ENCODE data around the gene TMEM203. TPM values are rescaled to one million over a fixed set of nuclear protein-coding genes. Genes with fewer than 3 reads are reported as not detected.

TMEM203 gene
- total and polyA plus RNA-seq, 10 of the 15 experiments (the other 5 are each of a cell fraction or from before 2014, with no cell fraction given) = 7.2 to 68.1 (median 33.8) TPM

DNA sequence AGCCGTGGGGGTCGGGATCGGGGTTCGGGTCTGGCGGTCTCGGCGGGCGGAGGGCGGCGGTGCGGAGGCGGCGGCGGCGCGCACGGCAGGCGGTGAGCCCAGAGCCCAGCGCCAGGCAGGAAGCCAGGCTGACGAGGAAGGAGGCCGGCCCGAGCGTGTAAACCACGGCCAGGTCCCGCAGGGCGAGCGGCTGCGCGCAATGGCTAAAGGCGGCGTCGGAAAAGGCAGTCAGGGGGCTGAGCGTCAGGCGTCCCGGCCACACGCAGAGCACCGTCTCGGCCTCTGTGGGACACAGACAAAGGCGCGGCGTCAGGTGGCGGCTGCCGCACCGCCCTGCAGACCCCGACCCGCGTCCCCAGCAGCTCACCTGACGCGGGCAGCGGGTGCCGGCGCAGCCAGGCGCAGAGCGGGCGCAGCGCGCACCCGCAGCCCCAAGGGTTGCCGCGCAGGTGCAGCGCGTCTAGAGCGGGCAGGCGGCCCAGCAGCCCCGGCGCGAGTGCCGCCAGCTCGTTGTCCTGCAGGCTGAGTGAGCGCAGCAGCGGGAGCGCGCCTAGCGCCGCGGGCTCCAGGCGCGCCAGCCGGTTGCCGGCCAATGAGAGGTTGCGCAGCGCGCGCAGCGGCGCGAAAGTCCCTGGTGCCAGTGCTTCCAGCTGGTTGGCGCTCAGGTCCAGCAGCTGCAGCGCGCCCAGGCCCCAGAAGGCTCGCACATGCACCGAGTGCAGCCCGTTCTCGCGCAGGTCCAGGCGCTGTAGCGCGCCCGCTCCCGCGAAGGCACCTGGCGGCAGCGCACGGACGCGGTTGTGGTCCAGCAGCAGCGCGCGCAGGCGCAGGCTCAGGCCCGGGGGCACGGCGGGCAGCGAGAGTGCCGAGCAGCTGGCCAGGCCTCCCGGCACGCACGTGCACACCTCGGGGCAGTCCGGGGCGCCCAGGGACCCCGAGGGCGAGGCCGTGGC is 36.3 kb downstream of the TMEM203 start (continued):
- peak; percentile 76; the same call in 1 of the 2 replicates for TF ChIP-seq GATAD2B (conservative IDR thresholded peaks at IDR 0.05; ENCODE audit: low read depth)
- TF ChIP-seq, protein P1, sequence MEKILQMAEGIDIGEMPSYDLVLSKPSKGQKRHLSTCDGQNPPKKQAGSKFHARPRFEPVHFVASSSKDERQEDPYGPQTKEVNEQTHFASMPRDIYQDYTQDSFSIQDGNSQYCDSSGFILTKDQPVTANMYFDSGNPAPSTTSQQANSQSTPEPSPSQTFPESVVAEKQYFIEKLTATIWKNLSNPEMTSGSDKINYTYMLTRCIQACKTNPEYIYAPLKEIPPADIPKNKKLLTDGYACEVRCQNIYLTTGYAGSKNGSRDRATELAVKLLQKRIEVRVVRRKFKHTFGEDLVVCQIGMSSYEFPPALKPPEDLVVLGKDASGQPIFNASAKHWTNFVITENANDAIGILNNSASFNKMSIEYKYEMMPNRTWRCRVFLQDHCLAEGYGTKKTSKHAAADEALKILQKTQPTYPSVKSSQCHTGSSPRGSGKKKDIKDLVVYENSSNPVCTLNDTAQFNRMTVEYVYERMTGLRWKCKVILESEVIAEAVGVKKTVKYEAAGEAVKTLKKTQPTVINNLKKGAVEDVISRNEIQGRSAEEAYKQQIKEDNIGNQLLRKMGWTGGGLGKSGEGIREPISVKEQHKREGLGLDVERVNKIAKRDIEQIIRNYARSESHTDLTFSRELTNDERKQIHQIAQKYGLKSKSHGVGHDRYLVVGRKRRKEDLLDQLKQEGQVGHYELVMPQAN (conservative IDR thresholded peaks at IDR 0.05) = peak; percentile 25
- TF ChIP-seq IKZF1 (conservative IDR thresholded peaks at IDR 0.05) = peak; percentile 57
- TF ChIP-seq NFIC (IDR thresholded peaks at IDR 0.05; ENCODE audit: low read depth, low read length) = no peak
- TF ChIP-seq HDAC6 (IDR thresholded peaks at IDR 0.05; ENCODE audit: unreplicated experiment) = peak; percentile 100
- TF ChIP-seq CHD1 (IDR thresholded peaks at IDR 0.05; ENCODE audit: low read depth, low read length) = no peak
- no peak for TF ChIP-seq YY1 (IDR thresholded peaks at IDR 0.05; ENCODE audit: low read depth, low read length)
- no peak for TF ChIP-seq ATF7 (IDR thresholded peaks at IDR 0.05; ENCODE audit: low read depth)
- peak; percentile 35; the same call in 1 of the 2 replicates for TF ChIP-seq NFYB (IDR thresholded peaks at IDR 0.05; ENCODE audit: insufficient read depth, low read depth, low read length)
- TF ChIP-seq RCOR1 (conservative IDR thresholded peaks at IDR 0.05; ENCODE audit: low read depth, low read length) = no peak
- 0 out of 2 replicates have a peak, but pooled peaks have one; percentile 5 for TF ChIP-seq TCF12 (IDR thresholded peaks at IDR 0.05; ENCODE audit: low read depth, low read length)
- no peak for TF ChIP-seq POLR2A (IDR thresholded peaks at IDR 0.05; ENCODE audit: low read depth, low read length)
- no peak for TF ChIP-seq NR2C2 (IDR thresholded peaks at IDR 0.05; ENCODE audit: borderline replicate concordance, control insufficient read depth, insufficient read length, low read depth)
- TF ChIP-seq, protein P2, sequence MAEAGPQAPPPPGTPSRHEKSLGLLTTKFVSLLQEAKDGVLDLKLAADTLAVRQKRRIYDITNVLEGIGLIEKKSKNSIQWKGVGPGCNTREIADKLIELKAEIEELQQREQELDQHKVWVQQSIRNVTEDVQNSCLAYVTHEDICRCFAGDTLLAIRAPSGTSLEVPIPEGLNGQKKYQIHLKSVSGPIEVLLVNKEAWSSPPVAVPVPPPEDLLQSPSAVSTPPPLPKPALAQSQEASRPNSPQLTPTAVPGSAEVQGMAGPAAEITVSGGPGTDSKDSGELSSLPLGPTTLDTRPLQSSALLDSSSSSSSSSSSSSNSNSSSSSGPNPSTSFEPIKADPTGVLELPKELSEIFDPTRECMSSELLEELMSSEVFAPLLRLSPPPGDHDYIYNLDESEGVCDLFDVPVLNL (IDR thresholded peaks at IDR 0.05; ENCODE audit: low read depth, low read length) = no peak; the same call in 1 of the 2 replicates
- TF ChIP-seq KAT2A (conservative IDR thresholded peaks at IDR 0.05; ENCODE audit: control insufficient read depth, low read depth, low read length) = no peak
- 0 out of 2 replicates have a peak, but pooled peaks have one; percentile 3 for TF ChIP-seq HDAC2 (IDR thresholded peaks at IDR 0.05)
- TF ChIP-seq, protein P3, sequence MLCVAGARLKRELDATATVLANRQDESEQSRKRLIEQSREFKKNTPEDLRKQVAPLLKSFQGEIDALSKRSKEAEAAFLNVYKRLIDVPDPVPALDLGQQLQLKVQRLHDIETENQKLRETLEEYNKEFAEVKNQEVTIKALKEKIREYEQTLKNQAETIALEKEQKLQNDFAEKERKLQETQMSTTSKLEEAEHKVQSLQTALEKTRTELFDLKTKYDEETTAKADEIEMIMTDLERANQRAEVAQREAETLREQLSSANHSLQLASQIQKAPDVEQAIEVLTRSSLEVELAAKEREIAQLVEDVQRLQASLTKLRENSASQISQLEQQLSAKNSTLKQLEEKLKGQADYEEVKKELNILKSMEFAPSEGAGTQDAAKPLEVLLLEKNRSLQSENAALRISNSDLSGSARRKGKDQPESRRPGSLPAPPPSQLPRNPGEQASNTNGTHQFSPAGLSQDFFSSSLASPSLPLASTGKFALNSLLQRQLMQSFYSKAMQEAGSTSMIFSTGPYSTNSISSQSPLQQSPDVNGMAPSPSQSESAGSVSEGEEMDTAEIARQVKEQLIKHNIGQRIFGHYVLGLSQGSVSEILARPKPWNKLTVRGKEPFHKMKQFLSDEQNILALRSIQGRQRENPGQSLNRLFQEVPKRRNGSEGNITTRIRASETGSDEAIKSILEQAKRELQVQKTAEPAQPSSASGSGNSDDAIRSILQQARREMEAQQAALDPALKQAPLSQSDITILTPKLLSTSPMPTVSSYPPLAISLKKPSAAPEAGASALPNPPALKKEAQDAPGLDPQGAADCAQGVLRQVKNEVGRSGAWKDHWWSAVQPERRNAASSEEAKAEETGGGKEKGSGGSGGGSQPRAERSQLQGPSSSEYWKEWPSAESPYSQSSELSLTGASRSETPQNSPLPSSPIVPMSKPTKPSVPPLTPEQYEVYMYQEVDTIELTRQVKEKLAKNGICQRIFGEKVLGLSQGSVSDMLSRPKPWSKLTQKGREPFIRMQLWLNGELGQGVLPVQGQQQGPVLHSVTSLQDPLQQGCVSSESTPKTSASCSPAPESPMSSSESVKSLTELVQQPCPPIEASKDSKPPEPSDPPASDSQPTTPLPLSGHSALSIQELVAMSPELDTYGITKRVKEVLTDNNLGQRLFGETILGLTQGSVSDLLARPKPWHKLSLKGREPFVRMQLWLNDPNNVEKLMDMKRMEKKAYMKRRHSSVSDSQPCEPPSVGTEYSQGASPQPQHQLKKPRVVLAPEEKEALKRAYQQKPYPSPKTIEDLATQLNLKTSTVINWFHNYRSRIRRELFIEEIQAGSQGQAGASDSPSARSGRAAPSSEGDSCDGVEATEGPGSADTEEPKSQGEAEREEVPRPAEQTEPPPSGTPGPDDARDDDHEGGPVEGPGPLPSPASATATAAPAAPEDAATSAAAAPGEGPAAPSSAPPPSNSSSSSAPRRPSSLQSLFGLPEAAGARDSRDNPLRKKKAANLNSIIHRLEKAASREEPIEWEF (IDR thresholded peaks at IDR 0.05; ENCODE audit: insufficient replicate concordance, low read depth, low read length) = no peak
- no peak for TF ChIP-seq CHD2 (IDR thresholded peaks at IDR 0.05; ENCODE audit: borderline replicate concordance, low read depth, low read length)
- TF ChIP-seq HDGF (IDR thresholded peaks at IDR 0.05) = no peak
- peak; percentile 27; the same call in 1 of the 2 replicates for TF ChIP-seq NR2F1 (conservative IDR thresholded peaks at IDR 0.05)
- TF ChIP-seq, protein P4, sequence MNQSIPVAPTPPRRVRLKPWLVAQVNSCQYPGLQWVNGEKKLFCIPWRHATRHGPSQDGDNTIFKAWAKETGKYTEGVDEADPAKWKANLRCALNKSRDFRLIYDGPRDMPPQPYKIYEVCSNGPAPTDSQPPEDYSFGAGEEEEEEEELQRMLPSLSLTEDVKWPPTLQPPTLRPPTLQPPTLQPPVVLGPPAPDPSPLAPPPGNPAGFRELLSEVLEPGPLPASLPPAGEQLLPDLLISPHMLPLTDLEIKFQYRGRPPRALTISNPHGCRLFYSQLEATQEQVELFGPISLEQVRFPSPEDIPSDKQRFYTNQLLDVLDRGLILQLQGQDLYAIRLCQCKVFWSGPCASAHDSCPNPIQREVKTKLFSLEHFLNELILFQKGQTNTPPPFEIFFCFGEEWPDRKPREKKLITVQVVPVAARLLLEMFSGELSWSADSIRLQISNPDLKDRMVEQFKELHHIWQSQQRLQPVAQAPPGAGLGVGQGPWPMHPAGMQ (IDR thresholded peaks at IDR 0.05; ENCODE audit: borderline replicate concordance) = no peak

Data from GM12878 (cell line).